Endodermal cell (in vitro differentiated cells): Measurements from ENCODE around the gene ROPN1L. TPM values are rescaled to one million over a fixed set of nuclear protein-coding genes. Genes with fewer than 3 reads are reported as not detected.

ENCODE experiments used
- DNase-seq: peaks from one replicate; pipeline ENCODE4 v3.0.0-alpha.2; 2017
- H3K27ac ChIP-seq: 2 replicates; pipeline ENCODE4 v1.5.1; 2013; ENCODE audit warnings: mild to moderate bottlenecking, low read depth, low read length, moderate library complexity
- H3K27me3 ChIP-seq: 2 replicates; pipeline ENCODE4 v1.6.1; 2013; ENCODE audit warnings: mild to moderate bottlenecking, low read length, moderate library complexity; ENCODE audit not compliant: insufficient read depth, control insufficient read depth, poor library complexity, severe bottlenecking
- H3K36me3 ChIP-seq: 2 replicates; pipeline ENCODE4 v1.7.0; 2013; ENCODE audit warnings: mild to moderate bottlenecking, low read length, moderate library complexity; ENCODE audit not compliant: control insufficient read depth, insufficient read depth
- H3K4me1 ChIP-seq: one replicate; pipeline ENCODE4 v1.7.0; 2013; ENCODE audit warnings: low read length; ENCODE audit not compliant: control insufficient read depth, insufficient read depth
- H3K4me3 ChIP-seq: 2 replicates; pipeline ENCODE4 v1.5.1; 2013; ENCODE audit warnings: mild to moderate bottlenecking, low read length, moderate library complexity
- H3K9ac ChIP-seq: 2 replicates; pipeline ENCODE4 v1.6.1; 2013; ENCODE audit warnings: mild to moderate bottlenecking, low read length, moderate library complexity; ENCODE audit not compliant: poor library complexity, severe bottlenecking; ENCODE audit errors: extremely low read depth
- H3K9me3 ChIP-seq: 2 replicates; pipeline ENCODE4 v1.6.1; 2013; ENCODE audit warnings: mild to moderate bottlenecking, low read length, moderate library complexity; ENCODE audit not compliant: control insufficient read depth
- H3K27ac Mint-ChIP-seq: 2 replicates; pipeline ENCODE4 v1.8.0; 2020; ENCODE audit warnings: mixed read lengths
- H3K27me3 Mint-ChIP-seq: 2 replicates; pipeline ENCODE4 v1.8.0; 2021; ENCODE audit warnings: mild to moderate bottlenecking, mixed read lengths; ENCODE audit not compliant: insufficient read depth
- H3K36me3 Mint-ChIP-seq: 2 replicates; pipeline ENCODE4 v1.8.0; 2020; ENCODE audit warnings: low read depth, mixed read lengths
- H3K4me1 Mint-ChIP-seq: 2 replicates; pipeline ENCODE4 v1.8.0; 2020; ENCODE audit warnings: mixed read lengths
- H3K4me3 Mint-ChIP-seq: 2 replicates; pipeline ENCODE4 v1.8.0; 2020; ENCODE audit warnings: mild to moderate bottlenecking, moderate library complexity, mixed read lengths
- H3K9me3 Mint-ChIP-seq: 2 replicates; pipeline ENCODE4 v1.8.0; 2020; ENCODE audit warnings: mild to moderate bottlenecking, mixed read lengths
- CTCF ChIP-seq: fragments of 200-600 bp; sonication (generic); conservative IDR thresholded peaks from 2 replicates; pipeline ENCODE4 v1.5.0; 2021; ENCODE audit warnings: antibody characterized with exemption, mild to moderate bottlenecking
- WGBS, 2 experiments: methylation state at CpG; one replicate each; pipeline versions ENCODE4 v1.1.5 to v1.1.7; 2013; ENCODE audit warnings: missing lambda C conversion rate in 2 of 2, mixed read lengths in 1 of 2; ENCODE audit not compliant: insufficient coverage in 1 of 2, insufficient read length in 1 of 2; 5-methylcytosine and 5-hydroxymethylcytosine counted together
- total RNA-seq, 2 donors: library from RNA; stranded (reverse); fragmentation: NEBNext Ultra II Directional in 1 of 2; extraction: Animal tissue kit (Norgen Biotek cat#: 25700) in 1 of 2; gene quantifications; 2 replicates in 1 of 2; 3 replicates in 1 of 2; pipeline ENCODE4 v1.2.1, GENCODE V29; 2021

ROPN1L gene
- total RNA-seq, 2 donors from 2014 or later = 0.70 TPM; not detected in 1

- H3K9ac ChIP-seq = no peak overlapping the region
- no peak overlapping the region for H3K27ac ChIP-seq
- TF ChIP-seq CTCF = no peak
- peak overlapping the region; percentile 69 for H3K4me3 Mint-ChIP-seq
- no peak overlapping the region for H3K27ac Mint-ChIP-seq
- no peak for DNase-seq
- peaks cover 17% of the 10 kb centered on the region for H3K27me3 ChIP-seq
- no peaks in the 10 kb centered on the region for H3K9me3 ChIP-seq
- H3K9me3 Mint-ChIP-seq = no peaks in the 10 kb centered on the region
- H3K36me3 Mint-ChIP-seq = peaks cover 8% of the 10 kb centered on the region
- peaks cover 3% of the 10 kb centered on the region for H3K4me1 Mint-ChIP-seq
- H3K4me3 ChIP-seq = peak overlapping the region; percentile 87
- peaks cover 25% of the 10 kb centered on the region for H3K27me3 Mint-ChIP-seq
- 85 to 88% methylated on average over 4 to 16 of the region's 16 CpGs for whole genome bisulfite sequencing, 2 experiments
- H3K4me1 ChIP-seq = no peaks in the 10 kb centered on the region
- H3K36me3 ChIP-seq = peaks cover 22% of the 10 kb centered on the region
These were observed 1.2 kb upstream of the ROPN1L start for GRCh38 chr5:10440367-10440990.

- H3K27me3 Mint-ChIP-seq = peaks cover 28% of the 10 kb centered on the region
- Histone ChIP-seq H3K9me3 (no peaks in the 10 kb centered on the region), H3K27me3 (peaks cover 17% of the 10 kb centered on the region), H3K4me1 (no peaks in the 10 kb centered on the region), H3K27ac (no peak overlapping the region), H3K4me3 (peak overlapping the region; percentile 87), H3K9ac (no peak overlapping the region), H3K36me3 (peaks cover 10% of the 10 kb centered on the region)
- no peak for TF ChIP-seq CTCF
- 2 to 3% methylated on average over 21 to 44 of the region's 44 CpGs for WGBS, 2 experiments
- DNase-seq = peak; percentile 85
- peaks cover 3% of the 10 kb centered on the region for H3K4me1 Mint-ChIP-seq
- H3K9me3 Mint-ChIP-seq = no peaks in the 10 kb centered on the region
- H3K4me3 Mint-ChIP-seq = peak overlapping the region; percentile 69
- H3K36me3 Mint-ChIP-seq = peaks cover under 1% of the 10 kb centered on the region
- no peak overlapping the region for H3K27ac Mint-ChIP-seq
These were observed 335 bp downstream of the ROPN1L start for GRCh38 chr5:10441992-10442435.

- peaks cover 5% of the 10 kb centered on the region for H3K36me3 ChIP-seq
These were observed 897 bp downstream of the ROPN1L start for GRCh38 chr5:10442576-10442975.

More at GRCh38 chr5:10442576-10442975, 897 bp downstream of the ROPN1L start:
- H3K4me3 ChIP-seq = peak overlapping the region; percentile 87
- H3K4me1 Mint-ChIP-seq = peaks cover 3% of the 10 kb centered on the region
- H3K27me3 Mint-ChIP-seq = peaks cover 28% of the 10 kb centered on the region
- no peaks in the 10 kb centered on the region for H3K36me3 Mint-ChIP-seq
- H3K27ac ChIP-seq = no peak overlapping the region
- 80 to 96% methylated on average over 4 of the region's 4 CpGs for WGBS, 2 experiments
- no peak overlapping the region for H3K27ac Mint-ChIP-seq
- no peak overlapping the region for H3K9ac ChIP-seq
- no peak for TF ChIP-seq CTCF
- no peaks in the 10 kb centered on the region for H3K9me3 Mint-ChIP-seq
- H3K4me3 Mint-ChIP-seq = peak overlapping the region; percentile 69
- H3K9me3 ChIP-seq = no peaks in the 10 kb centered on the region
- peaks cover 17% of the 10 kb centered on the region for H3K27me3 ChIP-seq
- no peaks in the 10 kb centered on the region for H3K4me1 ChIP-seq
- DNase-seq = no peak
